Body of pancreas (tissue), 4 donors: Measurements from ENCODE around the gene MISP.

Source experiments
- POLR2A ChIP-seq, 3 donors: fragments of 450-650 bp; IDR thresholded peaks; one replicate each; pipeline ENCODE4 v1.6.1; 2016; ENCODE audit warnings: antibody characterized with exemption in 3 of 3, mild to moderate bottlenecking in 2 of 3
- TF ChIP-seq, protein P1 (sequence below), 7 experiments: fragments of 450-650 bp in 4 of 7; fragments of 200-600 bp in 3 of 7; sonication (generic) in 3 of 7; IDR thresholded peaks; one replicate each; pipeline ENCODE4 v1.5.1; 2016 to 2019; ENCODE audit warnings: antibody characterized with exemption in 7 of 7

DNA sequence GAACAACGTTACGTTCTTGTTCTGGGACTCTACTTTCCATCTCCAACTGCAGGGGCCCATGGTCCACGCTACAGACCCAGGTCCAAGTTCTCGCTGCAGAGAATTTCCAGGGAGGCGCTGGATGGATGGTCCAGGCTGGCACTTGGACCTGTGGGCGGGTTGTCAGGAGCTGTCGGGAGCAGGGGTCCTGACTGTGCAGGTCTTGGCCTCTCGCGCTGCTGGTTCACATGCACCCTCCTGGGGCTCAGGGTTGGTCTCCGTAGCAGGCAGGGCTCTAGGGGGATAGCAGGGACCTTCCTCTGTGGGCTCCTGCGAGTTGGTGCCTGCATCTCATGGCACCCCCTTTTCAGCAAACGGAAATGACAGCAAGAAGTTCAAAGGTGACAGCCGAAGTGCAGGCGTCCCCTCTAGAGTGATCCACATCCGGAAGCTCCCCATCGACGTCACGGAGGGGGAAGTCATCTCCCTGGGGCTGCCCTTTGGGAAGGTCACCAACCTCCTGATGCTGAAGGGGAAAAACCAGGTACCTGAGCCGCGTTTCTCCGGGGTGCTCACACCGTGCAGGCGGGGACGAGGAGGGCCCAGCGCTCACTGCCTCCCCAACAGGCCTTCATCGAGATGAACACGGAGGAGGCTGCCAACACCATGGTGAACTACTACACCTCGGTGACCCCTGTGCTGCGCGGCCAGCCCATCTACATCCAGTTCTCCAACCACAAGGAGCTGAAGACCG is 52.9 kb downstream of the MISP start:
- TF ChIP-seq, protein P1, sequence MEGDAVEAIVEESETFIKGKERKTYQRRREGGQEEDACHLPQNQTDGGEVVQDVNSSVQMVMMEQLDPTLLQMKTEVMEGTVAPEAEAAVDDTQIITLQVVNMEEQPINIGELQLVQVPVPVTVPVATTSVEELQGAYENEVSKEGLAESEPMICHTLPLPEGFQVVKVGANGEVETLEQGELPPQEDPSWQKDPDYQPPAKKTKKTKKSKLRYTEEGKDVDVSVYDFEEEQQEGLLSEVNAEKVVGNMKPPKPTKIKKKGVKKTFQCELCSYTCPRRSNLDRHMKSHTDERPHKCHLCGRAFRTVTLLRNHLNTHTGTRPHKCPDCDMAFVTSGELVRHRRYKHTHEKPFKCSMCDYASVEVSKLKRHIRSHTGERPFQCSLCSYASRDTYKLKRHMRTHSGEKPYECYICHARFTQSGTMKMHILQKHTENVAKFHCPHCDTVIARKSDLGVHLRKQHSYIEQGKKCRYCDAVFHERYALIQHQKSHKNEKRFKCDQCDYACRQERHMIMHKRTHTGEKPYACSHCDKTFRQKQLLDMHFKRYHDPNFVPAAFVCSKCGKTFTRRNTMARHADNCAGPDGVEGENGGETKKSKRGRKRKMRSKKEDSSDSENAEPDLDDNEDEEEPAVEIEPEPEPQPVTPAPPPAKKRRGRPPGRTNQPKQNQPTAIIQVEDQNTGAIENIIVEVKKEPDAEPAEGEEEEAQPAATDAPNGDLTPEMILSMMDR (IDR thresholded peaks at IDR 0.05) = no peak
- no peak for TF ChIP-seq POLR2A (IDR thresholded peaks at IDR 0.05)
